Stimulated activated CD4-positive, alpha-beta T cell treated with anti-CD3 and anti-CD28 coated beads, Interleukin-1b, Interleukin-23, amount 100 ng/mL, for 48 hours (primary cell): ENCODE data around the gene RNF207.
"Not testable (repeated sequence)": the region's sequence is repeated elsewhere in the genome, so short reads cannot be mapped to it uniquely, and the experiment has no call there.

Experiments used
- DNase-seq: peaks from one replicate; pipeline ENCODE4 v3.0.0-alpha.2; 2020

Gene RNF207

GRCh38 chr1:6206520-6206855, 569 bp downstream of the RNF207 start:
- DNase-seq: no peak

GRCh38 chr1:6207075-6207885, 1.4 kb downstream of the RNF207 start:
- no peak for DNase-seq

- DNase-seq: no peak
These were observed 2.0 kb downstream of the RNF207 start for GRCh38 chr1:6207921-6208320.

- DNase-seq: peak; percentile 32
These were observed 3.1 kb downstream of the RNF207 start for GRCh38 chr1:6208723-6209660.

- DNase-seq: peak; percentile 34
These were observed 4.0 kb downstream of the RNF207 start for GRCh38 chr1:6209661-6210580.

GRCh38 chr1:6210591-6211355, 4.9 kb downstream of the RNF207 start:
- no peak for DNase-seq

DNA sequence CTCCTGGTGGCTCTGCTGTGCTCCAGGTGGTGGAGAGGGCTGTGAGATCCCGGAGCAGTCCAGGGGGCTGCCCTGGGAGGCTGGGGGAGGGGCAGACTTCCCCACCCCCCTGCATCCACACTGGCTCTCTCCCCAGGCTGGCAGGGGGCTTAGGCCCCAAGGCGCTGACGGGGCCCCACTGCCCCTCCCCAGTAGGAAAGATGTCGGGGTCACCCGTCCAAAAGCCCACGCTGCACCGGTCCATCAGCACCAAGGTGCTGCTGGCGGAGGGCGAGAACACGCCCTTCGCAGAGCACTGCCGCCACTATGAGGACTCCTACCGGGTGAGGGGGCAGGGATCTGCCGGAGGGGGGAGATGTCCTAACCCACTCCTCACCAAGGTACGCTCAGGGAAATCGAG, 5.8 kb downstream of the RNF207 start:
- no peak for DNase-seq

GRCh38 chr1:6212193-6212959, 6.5 kb downstream of the RNF207 start:
- DNase-seq: no peak

- no peak for DNase-seq
These were observed 12.7 kb downstream of the RNF207 start for GRCh38 chr1:6218375-6219164.

DNA sequence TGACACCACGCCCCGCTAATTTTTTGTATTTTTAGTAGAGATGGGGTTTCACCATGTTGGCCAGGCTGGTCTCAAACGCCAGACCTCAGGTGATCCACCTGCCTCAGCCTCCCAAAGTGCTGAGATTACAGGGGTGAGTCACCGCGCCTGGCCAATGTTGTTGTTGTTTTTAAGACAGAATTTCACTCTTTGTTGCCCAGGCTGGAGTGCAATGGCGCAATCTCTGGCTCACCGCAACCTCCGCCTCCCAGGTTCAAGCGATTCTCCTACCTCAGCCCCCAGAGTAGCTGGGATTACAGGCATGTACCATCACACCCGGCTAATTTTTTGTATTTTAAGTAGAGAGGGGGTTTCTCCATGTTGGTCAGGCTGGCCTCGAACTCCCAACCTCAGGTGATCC, 13.7 kb downstream of the RNF207 start:
- DNase-seq: not testable (repeated sequence)

DNA sequence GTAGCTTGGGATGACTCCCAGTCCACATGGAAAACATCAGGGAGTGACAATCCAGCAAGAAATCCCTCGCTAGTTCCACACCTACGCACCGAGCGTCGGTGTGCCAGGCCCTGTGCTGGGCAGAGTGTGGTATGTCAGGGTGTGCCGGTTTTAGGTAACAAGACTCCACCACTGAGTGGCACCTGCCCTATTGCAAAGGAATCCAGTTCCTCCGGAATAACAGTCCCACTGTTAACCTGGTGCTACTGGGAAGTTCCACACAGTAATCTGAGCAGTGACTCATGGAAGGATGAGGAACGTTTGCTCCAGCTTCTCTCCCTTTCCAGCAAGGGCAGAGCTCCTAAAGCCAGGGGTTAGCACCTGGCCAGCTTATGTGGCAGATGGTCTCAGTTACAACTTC, 14.3 kb downstream of the RNF207 start:
- DNase-seq: no peak

GRCh38 chr1:6221210-6221784, 15.4 kb downstream of the RNF207 start:
- no peak for DNase-seq

DNA sequence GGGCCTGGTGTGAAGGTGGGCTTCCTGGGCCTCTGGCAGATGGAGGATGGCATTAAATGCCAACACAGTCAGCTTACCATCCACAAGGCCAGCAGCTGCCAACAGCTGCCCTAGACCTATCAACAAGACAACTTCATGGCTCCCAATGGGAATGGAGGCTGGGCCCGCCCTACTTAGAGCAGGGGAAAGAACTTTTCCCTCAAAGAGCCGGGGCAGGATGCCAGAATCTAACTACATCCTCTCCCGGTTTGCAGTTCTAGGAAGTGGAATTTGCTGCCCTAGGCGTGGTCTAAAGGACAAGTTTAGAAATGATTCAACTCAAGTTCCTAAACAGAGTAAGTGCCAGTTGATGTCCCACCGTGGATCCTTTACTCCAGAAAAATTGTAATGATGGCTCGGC, 16.7 kb downstream of the RNF207 start:
- no peak for DNase-seq

DNA sequence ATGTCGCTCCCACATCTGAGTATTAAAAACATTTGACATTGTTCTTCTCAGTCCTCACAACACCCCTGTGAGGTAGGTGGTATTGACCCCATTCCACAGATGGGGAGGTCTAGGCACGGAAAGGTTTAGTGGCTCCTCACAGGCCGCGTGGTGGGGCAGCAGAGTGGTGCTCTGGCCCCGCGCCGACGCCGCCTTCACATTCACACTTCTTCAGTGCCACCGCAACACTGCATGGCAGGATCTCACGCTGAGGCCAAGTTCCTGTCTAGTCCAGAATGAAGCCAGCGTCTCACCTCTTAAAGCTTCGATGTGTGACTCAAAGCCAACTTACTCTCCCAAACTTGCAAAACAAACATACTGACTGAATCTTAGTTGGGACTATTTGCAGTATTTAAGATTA, 17.7 kb downstream of the RNF207 start:
- DNase-seq: no peak

DNA sequence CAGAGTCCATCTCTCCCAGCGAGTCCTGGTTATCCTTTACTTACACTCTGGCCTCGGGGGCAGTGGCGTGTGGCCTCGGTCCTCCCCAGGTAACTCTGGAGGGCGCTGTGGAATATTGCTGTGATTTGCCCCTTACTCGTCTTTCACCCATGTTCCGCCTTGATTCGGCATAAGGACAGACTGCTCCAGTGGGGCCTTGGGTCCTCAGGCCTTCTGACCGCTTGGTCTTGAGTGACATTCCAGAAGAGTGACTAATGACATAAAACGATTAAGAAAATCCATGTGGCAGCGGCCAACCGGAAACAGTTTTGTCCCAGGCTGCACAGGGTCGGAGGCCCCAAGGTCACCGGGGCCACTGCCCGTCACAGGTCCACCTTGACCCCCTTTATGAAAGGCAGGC, 18.8 kb downstream of the RNF207 start:
- no peak for DNase-seq

DNA sequence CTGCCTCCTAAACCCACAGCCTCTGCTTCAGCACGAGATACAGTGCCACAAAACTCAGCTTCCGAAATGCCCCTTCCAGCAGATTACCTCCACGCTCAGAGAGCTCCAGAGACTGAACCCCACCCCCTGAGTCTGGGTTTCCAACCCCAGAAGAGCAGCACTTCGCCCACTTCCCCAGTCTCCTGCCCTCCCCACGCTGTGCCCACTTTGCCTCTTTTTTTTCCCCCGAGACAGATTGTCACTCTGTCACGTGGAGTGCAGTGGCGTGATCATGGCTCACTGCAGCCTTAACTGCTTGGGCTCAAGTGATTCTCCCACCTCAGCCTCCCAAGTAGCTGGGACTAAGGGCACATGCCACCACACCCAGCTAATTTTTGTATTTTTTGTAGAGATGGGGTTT, 19.7 kb downstream of the RNF207 start:
- no peak for DNase-seq

DNA sequence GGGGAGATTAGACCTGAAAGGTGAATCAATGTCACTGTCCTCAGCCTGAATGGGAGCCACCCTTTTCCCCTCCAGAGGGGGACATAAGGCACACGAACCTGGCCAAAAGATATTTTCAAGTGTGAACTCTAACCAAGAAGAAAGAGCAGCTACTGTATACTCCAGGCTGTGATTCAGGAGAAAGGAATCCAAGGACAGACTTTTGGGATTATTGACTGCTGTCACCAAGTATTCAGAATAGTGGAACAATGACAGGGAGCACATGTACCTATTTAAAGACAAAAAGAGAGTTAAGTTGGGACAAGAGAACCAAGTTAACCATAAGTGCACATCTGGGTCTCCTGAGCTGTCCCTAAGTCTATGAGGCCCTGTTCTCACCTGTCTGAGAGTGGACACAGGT, 27.5 kb downstream of the RNF207 start:
- no peak for DNase-seq

- DNase-seq: no peak
These were observed 28.8 kb downstream of the RNF207 start for GRCh38 chr1:6234502-6235295.

DNA sequence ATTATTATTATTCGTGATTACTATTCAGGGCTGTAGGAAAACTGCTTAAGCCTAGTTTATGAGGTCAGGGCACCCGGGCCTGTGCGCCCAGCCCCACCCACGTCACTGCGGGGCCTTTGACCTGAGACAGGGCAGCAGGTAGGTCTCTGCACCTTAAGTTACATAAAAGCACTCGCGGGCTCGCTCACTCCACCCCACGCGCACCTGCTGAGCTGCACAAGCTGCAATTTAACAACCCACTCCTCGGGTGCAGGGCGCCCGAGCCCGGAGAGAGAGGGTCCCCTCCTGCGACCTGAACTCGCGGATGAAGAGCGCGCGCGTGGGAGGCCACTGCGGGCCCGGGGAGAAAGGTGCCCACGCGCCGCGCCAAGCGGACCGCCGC, 29.4 kb downstream of the RNF207 start:
- peak; percentile 27 for DNase-seq
